RWPE2 (cell line): ENCODE measurements around the gene GABRE.
"Not testable (repeated sequence)": the region's sequence is repeated elsewhere in the genome, so short reads cannot be mapped to it uniquely, and the experiment has no call there.

Source experiments
- ATAC-seq: fragments of 200-7000 bp; cut with Tn5 transposase; 3 replicates; pipeline ENCODE4 v1.9.1; 2021; ENCODE audit warnings: low read depth
- DNase-seq: peaks from one replicate; pipeline ENCODE4 v3.0.0-alpha.2; 2020; ENCODE audit warnings: low spot score
- H3K27ac ChIP-seq: fragments of 450-650 bp; 2 replicates; pipeline ENCODE4 v1.5.1; 2017; ENCODE audit warnings: mild to moderate bottlenecking; ENCODE audit not compliant: poor library complexity, severe bottlenecking
- H3K27me3 ChIP-seq: fragments of 250-450 bp; sonication (Bioruptor Pico); 2 replicates; pipeline ENCODE4 v1.5.1; 2021; ENCODE audit warnings: mild to moderate bottlenecking, moderate library complexity; ENCODE audit not compliant: insufficient read depth, poor library complexity, severe bottlenecking
- H3K36me3 ChIP-seq: fragments of 250-450 bp; sonication (Bioruptor Pico); 2 replicates; pipeline ENCODE4 v1.5.1; 2020; ENCODE audit warnings: low read depth, mild to moderate bottlenecking, moderate library complexity
- H3K4me1 ChIP-seq: fragments of 250-450 bp; sonication (Bioruptor Pico); 2 replicates; pipeline ENCODE4 v1.5.1; 2021; ENCODE audit warnings: mild to moderate bottlenecking, moderate library complexity; ENCODE audit not compliant: insufficient read depth, poor library complexity, severe bottlenecking
- H3K4me3 ChIP-seq: fragments of 250-450 bp; sonication (Bioruptor Pico); 2 replicates; pipeline ENCODE4 v1.5.1; 2021; ENCODE audit warnings: mild to moderate bottlenecking, moderate library complexity; ENCODE audit not compliant: severe bottlenecking
- H3K9me3 ChIP-seq: fragments of 250-450 bp; sonication (Bioruptor Pico); 2 replicates; pipeline ENCODE4 v1.5.1; 2021; ENCODE audit warnings: mild to moderate bottlenecking, moderate library complexity; ENCODE audit not compliant: severe bottlenecking
- CTCF ChIP-seq: fragments of 450-650 bp; IDR thresholded peaks from one replicate; pipeline ENCODE4 v1.5.1; 2017; ENCODE audit warnings: mild to moderate bottlenecking, moderate library complexity; ENCODE audit not compliant: poor library complexity, severe bottlenecking

GABRE gene

GRCh38 chrX:151920101-151920500 is 54.4 kb downstream of the GABRE start:
- Histone ChIP-seq H3K27me3 (no peaks in the 10 kb centered on the region), H3K27ac (no peak overlapping the region), H3K36me3 (no peaks in the 10 kb centered on the region), H3K4me1 (no peaks in the 10 kb centered on the region), H3K9me3 (no peaks in the 10 kb centered on the region), H3K4me3 (no peak overlapping the region)
- ATAC-seq (no peak), DNase-seq (no peak)
- TF ChIP-seq CTCF: no peak

- H3K36me3 ChIP-seq: no peaks in the 10 kb centered on the region
- H3K27ac ChIP-seq: no peak overlapping the region
Measured at GRCh38 chrX:151919610-151920009, 54.9 kb downstream of the GABRE start.

GRCh38 chrX:151918736-151919135 is 55.7 kb downstream of the GABRE start:
- H3K4me3 ChIP-seq, H3K27me3 ChIP-seq, H3K9me3 ChIP-seq, ATAC-seq, H3K36me3 ChIP-seq, H3K27ac ChIP-seq, DNase-seq, H3K4me1 ChIP-seq: not testable (repeated sequence)

More at GRCh38 chrX:151919610-151920009, 54.9 kb downstream of the GABRE start:
- Histone ChIP-seq H3K9me3 (no peaks in the 10 kb centered on the region), H3K4me3 (no peak overlapping the region), H3K4me1 (no peaks in the 10 kb centered on the region), H3K27me3 (no peaks in the 10 kb centered on the region)
- no peak for DNase-seq
- TF ChIP-seq CTCF: no peak
- no peak for ATAC-seq

GRCh38 chrX:151912780-151913179 is 61.7 kb downstream of the GABRE start, which contains the start of gene MAGEA4:
MAGEA4 (plus strand) TSS chrX:151912889; CDS start chrX:151923665, 10,776 bp downstream.
- no peaks in the 10 kb centered on the region for H3K9me3 ChIP-seq
- DNase-seq (no peak), ATAC-seq (no peak)
- no peak for TF ChIP-seq CTCF
- H3K4me1 ChIP-seq: no peaks in the 10 kb centered on the region
- H3K36me3 ChIP-seq: no peaks in the 10 kb centered on the region
- H3K27ac ChIP-seq: no peak within 1 kb of the TSS
- no peak within 1 kb of the TSS for H3K4me3 ChIP-seq
- no peaks in the 10 kb centered on the region for H3K27me3 ChIP-seq

- H3K36me3 ChIP-seq: no peaks in the 10 kb centered on the region
- H3K4me1 ChIP-seq: no peaks in the 10 kb centered on the region
- no peak for TF ChIP-seq CTCF
- H3K4me3 ChIP-seq: no peak overlapping the region
- ATAC-seq: no peak
- H3K9me3 ChIP-seq: no peaks in the 10 kb centered on the region
- H3K27ac ChIP-seq: no peak overlapping the region
- no peaks in the 10 kb centered on the region for H3K27me3 ChIP-seq
- DNase-seq: no peak
Measured at GRCh38 chrX:151912221-151912620, 62.3 kb downstream of the GABRE start.
